Hepatocyte (in vitro differentiated cells): ENCODE measurements around the gene CEP85L.

ENCODE experiments used
- EZH2 ChIP-seq: fragments of 200-600 bp; sonication (generic); IDR thresholded peaks from 2 replicates; pipeline ENCODE4 v1.6.1; 2016; ENCODE audit warnings: antibody characterized with exemption, mild to moderate bottlenecking, borderline replicate concordance
- EZH2phosphoT487 ChIP-seq: fragments of 200-600 bp; sonication (generic); IDR thresholded peaks from one replicate; pipeline ENCODE4 v1.6.1; 2018; ENCODE audit warnings: antibody characterized with exemption, mild to moderate bottlenecking, low read depth, moderate library complexity; ENCODE audit not compliant: unreplicated experiment, severe bottlenecking
- TF ChIP-seq, protein P1 (sequence below): fragments of 200-600 bp; sonication (generic); IDR thresholded peaks from 2 replicates; pipeline ENCODE4 v1.5.1; 2016; ENCODE audit warnings: antibody characterized with exemption, mild to moderate bottlenecking; ENCODE audit not compliant: poor library complexity

GRCh38 chr6:118606268-118606667 is 45.1 kb downstream of the CEP85L start:
- TF ChIP-seq EZH2 (no peak), EZH2phosphoT487 (no peak)
- TF ChIP-seq, protein P1, sequence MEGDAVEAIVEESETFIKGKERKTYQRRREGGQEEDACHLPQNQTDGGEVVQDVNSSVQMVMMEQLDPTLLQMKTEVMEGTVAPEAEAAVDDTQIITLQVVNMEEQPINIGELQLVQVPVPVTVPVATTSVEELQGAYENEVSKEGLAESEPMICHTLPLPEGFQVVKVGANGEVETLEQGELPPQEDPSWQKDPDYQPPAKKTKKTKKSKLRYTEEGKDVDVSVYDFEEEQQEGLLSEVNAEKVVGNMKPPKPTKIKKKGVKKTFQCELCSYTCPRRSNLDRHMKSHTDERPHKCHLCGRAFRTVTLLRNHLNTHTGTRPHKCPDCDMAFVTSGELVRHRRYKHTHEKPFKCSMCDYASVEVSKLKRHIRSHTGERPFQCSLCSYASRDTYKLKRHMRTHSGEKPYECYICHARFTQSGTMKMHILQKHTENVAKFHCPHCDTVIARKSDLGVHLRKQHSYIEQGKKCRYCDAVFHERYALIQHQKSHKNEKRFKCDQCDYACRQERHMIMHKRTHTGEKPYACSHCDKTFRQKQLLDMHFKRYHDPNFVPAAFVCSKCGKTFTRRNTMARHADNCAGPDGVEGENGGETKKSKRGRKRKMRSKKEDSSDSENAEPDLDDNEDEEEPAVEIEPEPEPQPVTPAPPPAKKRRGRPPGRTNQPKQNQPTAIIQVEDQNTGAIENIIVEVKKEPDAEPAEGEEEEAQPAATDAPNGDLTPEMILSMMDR = no peak
